ENCODE data around the gene ECPAS. TPM values are rescaled to one million over a fixed set of nuclear protein-coding genes. Genes with fewer than 3 reads are reported as not detected.
"Not testable (repeated sequence)": the region's sequence is repeated elsewhere in the genome, so short reads cannot be mapped to it uniquely, and the experiment has no call there.

The ECPAS gene
- polyA plus RNA-seq, 4 donors = 24.0 to 61.7 (median 26.1) TPM

- Histone ChIP-seq H3K4me1 (ENCODE audit: control insufficient read depth in 3 of 3, insufficient read depth in 2 of 3, low read depth in 1 of 3, low read length in 2 of 3) (peaks cover 0 to 8% (median 8%) of the 10 kb centered on the region in 3 donors), H3K27ac (ENCODE audit: low read depth in 1 of 3, low read length in 2 of 3) (no peak overlapping the region), H3K27me3 (ENCODE audit: control insufficient read depth in 3 of 3, insufficient read depth in 3 of 3, low read length in 3 of 3) (peaks cover 0 to 13% (median 0%) of the 10 kb centered on the region in 3 donors), H3K9me3 (ENCODE audit: control insufficient read depth in 2 of 2, insufficient read depth in 1 of 2, low read depth in 1 of 2, low read length in 1 of 2) (no peaks in the 10 kb centered on the region), H3K4me3 (ENCODE audit: low read depth in 1 of 3, low read length in 3 of 3) (peak overlapping the region in 2 of 3 donors; percentile 57 to 67), H3K36me3 (ENCODE audit: control insufficient read depth in 3 of 3, insufficient read depth in 2 of 3, low read depth in 1 of 3, low read length in 3 of 3) (no peaks in the 10 kb centered on the region)
- DNase-seq (no peak), FAIRE-seq (no peak)
- WGBS, 3 donors = 23 to 26% (median 25%) methylated on average over 7 of the region's 7 CpGs
Observed at GRCh38 chr9:111524731-111525055, 40.5 kb upstream of the ECPAS start.

- FAIRE-seq (no peak), DNase-seq (no peak)
- no peaks in the 10 kb centered on the region for H3K27me3 ChIP-seq (ENCODE audit: control insufficient read depth in 3 of 3, insufficient read depth in 3 of 3, low read length in 3 of 3)
- 64 to 67% (median 65%) methylated on average over 2 of the region's 2 CpGs for WGBS, 3 donors
- H3K4me1 ChIP-seq (ENCODE audit: control insufficient read depth in 3 of 3, insufficient read depth in 2 of 3, low read depth in 1 of 3, low read length in 2 of 3) = no peaks in the 10 kb centered on the region
- no peak overlapping the region for H3K27ac ChIP-seq (ENCODE audit: low read depth in 1 of 3, low read length in 2 of 3)
- H3K9me3 ChIP-seq (ENCODE audit: control insufficient read depth in 2 of 2, insufficient read depth in 1 of 2, low read depth in 1 of 2, low read length in 1 of 2) = peaks cover 0 to 8% of the 10 kb centered on the region in 2 donors
- no peaks in the 10 kb centered on the region for H3K36me3 ChIP-seq (ENCODE audit: control insufficient read depth in 3 of 3, insufficient read depth in 2 of 3, low read depth in 1 of 3, low read length in 3 of 3)
- no peak overlapping the region for H3K4me3 ChIP-seq (ENCODE audit: low read depth in 1 of 3, low read length in 3 of 3)
Observed at GRCh38 chr9:111516061-111516465, 31.9 kb upstream of the ECPAS start.

GRCh38 chr9:111514967-111515366 is 30.8 kb upstream of the ECPAS start:
- H3K36me3 ChIP-seq (ENCODE audit: control insufficient read depth in 3 of 3, insufficient read depth in 2 of 3, low read depth in 1 of 3, low read length in 3 of 3) = no peaks in the 10 kb centered on the region
- DNase-seq = no peak
- FAIRE-seq = no peak
- no peaks in the 10 kb centered on the region for H3K27me3 ChIP-seq (ENCODE audit: control insufficient read depth in 3 of 3, insufficient read depth in 3 of 3, low read length in 3 of 3)
- no peak overlapping the region for H3K4me3 ChIP-seq (ENCODE audit: low read depth in 1 of 3, low read length in 3 of 3)
- no peak overlapping the region for H3K27ac ChIP-seq (ENCODE audit: low read depth in 1 of 3, low read length in 2 of 3)
- H3K4me1 ChIP-seq (ENCODE audit: control insufficient read depth in 3 of 3, insufficient read depth in 2 of 3, low read depth in 1 of 3, low read length in 2 of 3) = no peaks in the 10 kb centered on the region
- peaks cover 0 to 8% of the 10 kb centered on the region in 2 donors for H3K9me3 ChIP-seq (ENCODE audit: control insufficient read depth in 2 of 2, insufficient read depth in 1 of 2, low read depth in 1 of 2, low read length in 1 of 2)

- H3K4me1 ChIP-seq (ENCODE audit: control insufficient read depth in 3 of 3, insufficient read depth in 2 of 3, low read depth in 1 of 3, low read length in 2 of 3); H3K27me3 ChIP-seq (ENCODE audit: control insufficient read depth in 3 of 3, insufficient read depth in 3 of 3, low read length in 3 of 3); DNase-seq; H3K9me3 ChIP-seq (ENCODE audit: control insufficient read depth in 2 of 2, insufficient read depth in 1 of 2, low read depth in 1 of 2, low read length in 1 of 2); H3K4me3 ChIP-seq (ENCODE audit: low read depth in 1 of 3, low read length in 3 of 3); H3K36me3 ChIP-seq (ENCODE audit: control insufficient read depth in 3 of 3, insufficient read depth in 2 of 3, low read depth in 1 of 3, low read length in 3 of 3); H3K27ac ChIP-seq (ENCODE audit: low read depth in 1 of 3, low read length in 2 of 3); FAIRE-seq: not testable (repeated sequence)
- 80 to 83% (median 81%) methylated on average over 6 of the region's 6 CpGs for WGBS, 3 donors
Observed at GRCh38 chr9:111511581-111511980, 27.4 kb upstream of the ECPAS start.

GRCh38 chr9:111502506-111502905 is 18.3 kb upstream of the ECPAS start:
- FAIRE-seq (no peak), DNase-seq (no peak)
- no peak overlapping the region for H3K4me3 ChIP-seq (ENCODE audit: low read depth in 1 of 3, low read length in 3 of 3)
- H3K9me3 ChIP-seq (ENCODE audit: control insufficient read depth in 2 of 2, insufficient read depth in 1 of 2, low read depth in 1 of 2, low read length in 1 of 2) = no peaks in the 10 kb centered on the region
- peaks cover 0 to 2% (median 0%) of the 10 kb centered on the region in 3 donors for H3K27me3 ChIP-seq (ENCODE audit: control insufficient read depth in 3 of 3, insufficient read depth in 3 of 3, low read length in 3 of 3)
- H3K4me1 ChIP-seq (ENCODE audit: control insufficient read depth in 3 of 3, insufficient read depth in 2 of 3, low read depth in 1 of 3, low read length in 2 of 3) = no peaks in the 10 kb centered on the region
- H3K36me3 ChIP-seq (ENCODE audit: control insufficient read depth in 3 of 3, insufficient read depth in 2 of 3, low read depth in 1 of 3, low read length in 3 of 3) = no peaks in the 10 kb centered on the region
- WGBS, 3 donors = 76 to 89% (median 80%) methylated on average over 3 of the region's 3 CpGs
- no peak overlapping the region for H3K27ac ChIP-seq (ENCODE audit: low read depth in 1 of 3, low read length in 2 of 3)

- H3K4me3 ChIP-seq (ENCODE audit: low read depth in 1 of 3, low read length in 3 of 3) = no peak overlapping the region
- 86 to 93% (median 91%) methylated on average over 6 of the region's 6 CpGs for WGBS, 3 donors
- FAIRE-seq = no peak
Observed at GRCh38 chr9:111501648-111502047, 17.5 kb upstream of the ECPAS start.

GRCh38 chr9:111501005-111501562 is 16.9 kb upstream of the ECPAS start:
- H3K36me3 ChIP-seq (ENCODE audit: control insufficient read depth in 3 of 3, insufficient read depth in 2 of 3, low read depth in 1 of 3, low read length in 3 of 3) = no peaks in the 10 kb centered on the region
- no peaks in the 10 kb centered on the region for H3K9me3 ChIP-seq (ENCODE audit: control insufficient read depth in 2 of 2, insufficient read depth in 1 of 2, low read depth in 1 of 2, low read length in 1 of 2)
- peaks cover 0 to 2% (median 0%) of the 10 kb centered on the region in 3 donors for H3K27me3 ChIP-seq (ENCODE audit: control insufficient read depth in 3 of 3, insufficient read depth in 3 of 3, low read length in 3 of 3)
- no peak overlapping the region for H3K27ac ChIP-seq (ENCODE audit: low read depth in 1 of 3, low read length in 2 of 3)
- no peak overlapping the region for H3K4me3 ChIP-seq (ENCODE audit: low read depth in 1 of 3, low read length in 3 of 3)
- WGBS, 3 donors = 95% methylated on average over 15 to 16 of the region's 16 CpGs
- H3K4me1 ChIP-seq (ENCODE audit: control insufficient read depth in 3 of 3, insufficient read depth in 2 of 3, low read depth in 1 of 3, low read length in 2 of 3) = no peaks in the 10 kb centered on the region
- FAIRE-seq (no peak), DNase-seq (no peak)

More at GRCh38 chr9:111501648-111502047, 17.5 kb upstream of the ECPAS start:
- no peak for DNase-seq
- H3K36me3 ChIP-seq (ENCODE audit: control insufficient read depth in 3 of 3, insufficient read depth in 2 of 3, low read depth in 1 of 3, low read length in 3 of 3) = no peaks in the 10 kb centered on the region
- H3K4me1 ChIP-seq (ENCODE audit: control insufficient read depth in 3 of 3, insufficient read depth in 2 of 3, low read depth in 1 of 3, low read length in 2 of 3) = no peaks in the 10 kb centered on the region
- no peak overlapping the region for H3K27ac ChIP-seq (ENCODE audit: low read depth in 1 of 3, low read length in 2 of 3)
- no peaks in the 10 kb centered on the region for H3K9me3 ChIP-seq (ENCODE audit: control insufficient read depth in 2 of 2, insufficient read depth in 1 of 2, low read depth in 1 of 2, low read length in 1 of 2)
- H3K27me3 ChIP-seq (ENCODE audit: control insufficient read depth in 3 of 3, insufficient read depth in 3 of 3, low read length in 3 of 3) = peaks cover 0 to 2% (median 0%) of the 10 kb centered on the region in 3 donors

- FAIRE-seq; H3K27me3 ChIP-seq (ENCODE audit: control insufficient read depth in 3 of 3, insufficient read depth in 3 of 3, low read length in 3 of 3); DNase-seq; H3K9me3 ChIP-seq (ENCODE audit: control insufficient read depth in 2 of 2, insufficient read depth in 1 of 2, low read depth in 1 of 2, low read length in 1 of 2); H3K36me3 ChIP-seq (ENCODE audit: control insufficient read depth in 3 of 3, insufficient read depth in 2 of 3, low read depth in 1 of 3, low read length in 3 of 3); H3K27ac ChIP-seq (ENCODE audit: low read depth in 1 of 3, low read length in 2 of 3); H3K4me3 ChIP-seq (ENCODE audit: low read depth in 1 of 3, low read length in 3 of 3); H3K4me1 ChIP-seq (ENCODE audit: control insufficient read depth in 3 of 3, insufficient read depth in 2 of 3, low read depth in 1 of 3, low read length in 2 of 3): not testable (repeated sequence)
- 93 to 100% (median 94%) methylated on average over 2 of the region's 2 CpGs for WGBS, 3 donors
Observed at GRCh38 chr9:111497196-111497595, 13.0 kb upstream of the ECPAS start.

- FAIRE-seq (no peak), DNase-seq (no peak)
- no peaks in the 10 kb centered on the region for H3K36me3 ChIP-seq (ENCODE audit: control insufficient read depth in 3 of 3, insufficient read depth in 2 of 3, low read depth in 1 of 3, low read length in 3 of 3)
- H3K27me3 ChIP-seq (ENCODE audit: control insufficient read depth in 3 of 3, insufficient read depth in 3 of 3, low read length in 3 of 3) = no peaks in the 10 kb centered on the region
- 0 to 2% (median 2%) methylated on average over 4 of the region's 4 CpGs for WGBS, 3 donors
- peak overlapping the region; percentile 84 to 100 (median 87) for H3K27ac ChIP-seq (ENCODE audit: low read depth in 1 of 3, low read length in 2 of 3)
- H3K4me1 ChIP-seq (ENCODE audit: control insufficient read depth in 3 of 3, insufficient read depth in 2 of 3, low read depth in 1 of 3, low read length in 2 of 3) = peaks cover 2 to 7% (median 5%) of the 10 kb centered on the region in 3 donors
- H3K4me3 ChIP-seq (ENCODE audit: low read depth in 1 of 3, low read length in 3 of 3) = peak overlapping the region; percentile 55 to 98 (median 94)
- no peaks in the 10 kb centered on the region for H3K9me3 ChIP-seq (ENCODE audit: control insufficient read depth in 2 of 2, insufficient read depth in 1 of 2, low read depth in 1 of 2, low read length in 1 of 2)
Observed at GRCh38 chr9:111484572-111484894, 350 bp upstream of the ECPAS start.

Data from small intestine (tissue), 7 donors.